ENCODE results near the gene HSD17B10. TPM values are rescaled to one million over a fixed set of nuclear protein-coding genes. Genes with fewer than 3 reads are reported as not detected.
A peak's percentile ranks its signal among the peaks of the same experiment; 100 is the strongest.
"Not testable (repeated sequence)": the region's sequence is repeated elsewhere in the genome, so short reads cannot be mapped to it uniquely, and the experiment has no call there.

HSD17B10 gene
- total RNA-seq, 4 donors from 2014 or later: 12.6 to 91.7 (median 63.9) TPM

- no peak overlapping the region for H3K27ac ChIP-seq
- H3K4me3 ChIP-seq: no peak overlapping the region
- H3K4me1 ChIP-seq: no peaks in the 10 kb centered on the region
- H3K36me3 ChIP-seq: no peaks in the 10 kb centered on the region
- no peak for DNase-seq
- intact Hi-C loops (cut with DNase I; ENCODE audit: low total_unique reads): no loop called here
- no peaks in the 10 kb centered on the region for H3K9me3 ChIP-seq
- H3K27me3 ChIP-seq: no peaks in the 10 kb centered on the region
- TF ChIP-seq, protein P1, sequence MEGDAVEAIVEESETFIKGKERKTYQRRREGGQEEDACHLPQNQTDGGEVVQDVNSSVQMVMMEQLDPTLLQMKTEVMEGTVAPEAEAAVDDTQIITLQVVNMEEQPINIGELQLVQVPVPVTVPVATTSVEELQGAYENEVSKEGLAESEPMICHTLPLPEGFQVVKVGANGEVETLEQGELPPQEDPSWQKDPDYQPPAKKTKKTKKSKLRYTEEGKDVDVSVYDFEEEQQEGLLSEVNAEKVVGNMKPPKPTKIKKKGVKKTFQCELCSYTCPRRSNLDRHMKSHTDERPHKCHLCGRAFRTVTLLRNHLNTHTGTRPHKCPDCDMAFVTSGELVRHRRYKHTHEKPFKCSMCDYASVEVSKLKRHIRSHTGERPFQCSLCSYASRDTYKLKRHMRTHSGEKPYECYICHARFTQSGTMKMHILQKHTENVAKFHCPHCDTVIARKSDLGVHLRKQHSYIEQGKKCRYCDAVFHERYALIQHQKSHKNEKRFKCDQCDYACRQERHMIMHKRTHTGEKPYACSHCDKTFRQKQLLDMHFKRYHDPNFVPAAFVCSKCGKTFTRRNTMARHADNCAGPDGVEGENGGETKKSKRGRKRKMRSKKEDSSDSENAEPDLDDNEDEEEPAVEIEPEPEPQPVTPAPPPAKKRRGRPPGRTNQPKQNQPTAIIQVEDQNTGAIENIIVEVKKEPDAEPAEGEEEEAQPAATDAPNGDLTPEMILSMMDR (IDR thresholded peaks at IDR 0.05): no peak
- no peak for TF ChIP-seq POLR2A (IDR thresholded peaks at IDR 0.05)
These were observed 42.2 kb upstream of the HSD17B10 start for GRCh38 chrX:53476371-53476770.

DNA sequence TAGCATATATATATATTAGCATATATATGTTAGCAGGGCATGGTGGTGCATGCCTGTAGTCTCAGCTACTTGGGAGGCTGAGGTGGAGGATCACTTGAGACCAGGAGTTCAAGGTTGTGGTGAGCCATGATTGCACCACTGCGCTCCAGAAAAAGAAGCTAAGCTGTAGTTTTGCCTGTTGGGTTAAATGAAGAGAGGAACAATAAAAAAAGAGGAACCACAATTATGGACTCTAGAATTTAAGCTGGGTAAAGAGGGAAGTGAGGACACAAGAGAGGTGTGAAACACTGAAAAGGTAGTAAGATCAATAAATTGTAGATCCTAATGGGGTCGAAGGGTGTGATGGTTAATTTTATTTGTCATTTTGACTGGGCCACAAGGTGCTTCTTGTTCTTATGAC is 40.5 kb upstream of the HSD17B10 start:
- no peaks in the 10 kb centered on the region for H3K9me3 ChIP-seq
- no peak overlapping the region for H3K4me3 ChIP-seq
- TF ChIP-seq, protein P1 (IDR thresholded peaks at IDR 0.05): no peak
- H3K4me1 ChIP-seq: no peaks in the 10 kb centered on the region
- intact Hi-C loops (cut with DNase I; ENCODE audit: low total_unique reads): no loop called here
- no peak overlapping the region for H3K27ac ChIP-seq
- no peaks in the 10 kb centered on the region for H3K27me3 ChIP-seq
- H3K36me3 ChIP-seq: no peaks in the 10 kb centered on the region
- DNase-seq: no peak

GRCh38 chrX:53471346-53471745 is 37.2 kb upstream of the HSD17B10 start:
- H3K27me3 ChIP-seq: no peaks in the 10 kb centered on the region
- TF ChIP-seq, protein P1 (IDR thresholded peaks at IDR 0.05): no peak
- no peak for TF ChIP-seq POLR2A (IDR thresholded peaks at IDR 0.05)
- no peak overlapping the region for H3K4me3 ChIP-seq
- H3K36me3 ChIP-seq: no peaks in the 10 kb centered on the region
- intact Hi-C loops (cut with DNase I; ENCODE audit: low total_unique reads): no loop called here
- no peaks in the 10 kb centered on the region for H3K9me3 ChIP-seq
- no peak overlapping the region for H3K27ac ChIP-seq
- DNase-seq: no peak
- H3K4me1 ChIP-seq: no peaks in the 10 kb centered on the region

GRCh38 chrX:53468659-53469058 is 34.5 kb upstream of the HSD17B10 start:
- H3K27me3 ChIP-seq; H3K9me3 ChIP-seq; H3K27ac ChIP-seq; H3K36me3 ChIP-seq; intact Hi-C loops (cut with DNase I; ENCODE audit: low total_unique reads); DNase-seq; H3K4me1 ChIP-seq; H3K4me3 ChIP-seq: not testable (repeated sequence)

DNA sequence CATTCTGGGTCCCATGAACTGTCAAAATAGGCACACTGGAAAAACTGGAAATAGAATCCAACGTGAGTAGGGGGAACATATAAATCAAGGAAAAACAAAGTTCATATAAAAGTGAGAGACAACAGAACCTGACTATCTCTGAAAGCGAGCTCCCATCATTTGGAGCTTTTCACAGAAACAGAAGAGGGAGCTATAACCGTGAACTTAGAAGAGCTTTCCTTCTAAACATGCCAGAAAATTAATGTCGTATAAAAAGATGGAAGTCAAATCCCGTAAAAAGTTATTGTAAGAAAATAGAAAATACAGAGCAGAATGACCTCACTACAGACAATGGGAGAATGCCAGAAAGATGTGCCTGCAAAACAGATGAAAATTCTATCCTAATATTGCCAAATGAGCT is 23.9 kb upstream of the HSD17B10 start:
- intact Hi-C loops (cut with DNase I; ENCODE audit: low total_unique reads): no loop called here
- no peaks in the 10 kb centered on the region for H3K27me3 ChIP-seq
- H3K9me3 ChIP-seq: no peaks in the 10 kb centered on the region
- no peaks in the 10 kb centered on the region for H3K4me1 ChIP-seq
- H3K4me3 ChIP-seq: no peak overlapping the region
- TF ChIP-seq, protein P1 (IDR thresholded peaks at IDR 0.05): peak in 1 of 4 experiments; percentile 11
- no peak for TF ChIP-seq POLR2A (IDR thresholded peaks at IDR 0.05)
- DNase-seq: no peak
- no peaks in the 10 kb centered on the region for H3K36me3 ChIP-seq
- no peak overlapping the region for H3K27ac ChIP-seq

GRCh38 chrX:53456254-53456653 is 22.1 kb upstream of the HSD17B10 start:
- H3K36me3 ChIP-seq: no peaks in the 10 kb centered on the region
- intact Hi-C loops (cut with DNase I; ENCODE audit: low total_unique reads): no loop called here
- no peak for DNase-seq
- no peaks in the 10 kb centered on the region for H3K27me3 ChIP-seq
- H3K9me3 ChIP-seq: no peaks in the 10 kb centered on the region
- H3K4me3 ChIP-seq: no peak overlapping the region
- H3K27ac ChIP-seq: no peak overlapping the region
- H3K4me1 ChIP-seq: no peaks in the 10 kb centered on the region
- TF ChIP-seq POLR2A (IDR thresholded peaks at IDR 0.05): no peak
- TF ChIP-seq, protein P1 (IDR thresholded peaks at IDR 0.05): no peak

Data from uterus (tissue), 4 donors.